Caco-2 (cell line): ENCODE data around the gene HLA-F. TPM values are rescaled to one million over a fixed set of nuclear protein-coding genes. Genes with fewer than 3 reads are reported as not detected.

Experiments
- BruUV-seq: library from RNA; stranded (reverse); fragments of 400-500 nt; replicated peaks from 2 replicates; lab custom pipeline; 2021; lab: Mats Ljungman, UMichigan
- CTCF ChIA-PET: fragments of 300-600 bp; sonication (Branson Sonifier 250); formaldehyde crosslinking; loops from one replicate; lab custom pipeline; 2022; ENCODE audit warnings: antibody characterized with exemption; lab: Charles Lee
- POLR2A ChIA-PET: fragments of 300-600 bp; sonication (Branson Sonifier 250); formaldehyde crosslinking; loops from one replicate; lab custom pipeline; 2022; ENCODE audit warnings: antibody characterized with exemption; lab: Charles Lee
- DNase-seq, 2 experiments: peaks; one replicate each; pipeline versions ENCODE4 v3.0.0 to v3.0.0-alpha.2; 2020 to 2022
- H3K27me3 ChIP-seq: replicated peaks from 2 replicates; pipeline ENCODE4 v1.6.0; 2011; ENCODE audit warnings: low read length; ENCODE audit not compliant: control insufficient read depth, insufficient read depth
- H3K36me3 ChIP-seq: 2 replicates; pipeline ENCODE4 v1.5.1; 2011; ENCODE audit warnings: low read length; ENCODE audit not compliant: control insufficient read depth, insufficient read depth
- H3K4me1 ChIP-seq: fragments of 250-450 bp; sonication (Bioruptor Pico); 2 replicates; pipeline ENCODE4 v1.5.1; 2020; ENCODE audit warnings: mild to moderate bottlenecking
- H3K4me3 ChIP-seq: 2 replicates; pipeline ENCODE4 v1.5.1; 2011; ENCODE audit warnings: low read depth, mild to moderate bottlenecking, control low read depth, low read length
- H3K9me3 ChIP-seq: fragments of 250-450 bp; sonication (Bioruptor Pico); 2 replicates; pipeline ENCODE4 v1.5.1; 2020; ENCODE audit warnings: mild to moderate bottlenecking, moderate library complexity
- H3K27ac Mint-ChIP-seq: one replicate; pipeline ENCODE4 v1.8.0; 2022; ENCODE audit warnings: mixed read lengths; ENCODE audit not compliant: unreplicated experiment
- H3K27me3 Mint-ChIP-seq: one replicate; pipeline ENCODE4 v1.8.0; 2022; ENCODE audit warnings: mixed read lengths; ENCODE audit not compliant: insufficient read depth, unreplicated experiment
- H3K36me3 Mint-ChIP-seq: one replicate; pipeline ENCODE4 v1.8.0; 2022; ENCODE audit warnings: mild to moderate bottlenecking, mixed read lengths; ENCODE audit not compliant: insufficient read depth, unreplicated experiment
- H3K4me1 Mint-ChIP-seq: one replicate; pipeline ENCODE4 v1.8.0; 2022; ENCODE audit warnings: low read depth, mixed read lengths; ENCODE audit not compliant: unreplicated experiment
- H3K4me3 Mint-ChIP-seq: one replicate; pipeline ENCODE4 v1.8.0; 2022; ENCODE audit warnings: mild to moderate bottlenecking, moderate library complexity, mixed read lengths; ENCODE audit not compliant: unreplicated experiment
- H3K9me3 Mint-ChIP-seq: one replicate; pipeline ENCODE4 v1.8.0; 2022; ENCODE audit warnings: mixed read lengths; ENCODE audit not compliant: unreplicated experiment
- CTCF ChIP-seq, 2 experiments: fragments of 200-600 bp in 1 of 2; IDR thresholded peaks; 1 replicate in 1 of 2; 2 replicates in 1 of 2; pipeline versions ENCODE4 v1.5.1 to v1.8.0; 2011 to 2022; ENCODE audit warnings: antibody characterized with exemption in 1 of 2, control low read depth in 1 of 2, inconsistent platforms in 1 of 2, low read depth in 1 of 2, low read length in 1 of 2, mild to moderate bottlenecking in 1 of 2, moderate library complexity in 1 of 2; ENCODE audit not compliant: insufficient read depth in 1 of 2, severe bottlenecking in 1 of 2, unreplicated experiment in 1 of 2
- intact Hi-C: fragments of 100-400 bp; cut with micrococcal nuclease; formaldehyde crosslinking; loops from one replicate; pipeline ENCODE4 v1.10.0; 2022; ENCODE audit not compliant: unreplicated experiment
- total RNA-seq: library from RNA; stranded (reverse); gene quantifications from 2 replicates; pipeline ENCODE4 v1.2.3, GENCODE V29; 2022

Gene HLA-F
- total RNA-seq, 1 experiment from 2014 or later = 4.7 TPM

DNA sequence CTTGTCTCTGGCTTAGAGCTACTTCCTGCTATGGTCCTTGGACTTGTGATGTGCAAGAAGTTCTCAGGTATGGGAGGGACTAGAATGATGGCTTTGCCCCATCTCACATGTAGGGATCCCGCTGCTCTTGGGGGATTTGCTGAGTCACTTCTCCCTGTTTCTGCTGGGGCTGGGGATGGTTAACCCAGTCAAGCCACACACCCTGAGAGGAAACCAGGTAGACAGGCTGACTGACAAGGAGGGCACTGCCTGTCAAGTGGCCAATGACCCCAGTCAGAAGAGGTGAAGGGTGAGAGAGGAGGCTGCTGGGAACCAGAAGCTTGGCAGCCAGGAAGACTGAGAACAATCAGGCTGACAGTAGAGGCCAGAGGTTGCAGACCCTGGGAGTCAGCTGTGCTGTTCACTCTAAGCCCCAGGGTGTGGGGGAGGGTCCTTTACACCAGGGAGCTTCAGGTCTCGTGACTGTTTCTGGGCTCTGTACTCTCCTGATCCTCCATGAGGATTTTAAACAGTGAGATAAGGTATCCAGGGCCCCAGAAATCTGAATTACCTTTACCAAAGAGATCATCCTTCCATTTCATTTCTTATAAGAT, 34.6 kb downstream of the HLA-F start:
- no peak overlapping the region for H3K4me3 Mint-ChIP-seq
- intact Hi-C loops = no loop called here

DNA sequence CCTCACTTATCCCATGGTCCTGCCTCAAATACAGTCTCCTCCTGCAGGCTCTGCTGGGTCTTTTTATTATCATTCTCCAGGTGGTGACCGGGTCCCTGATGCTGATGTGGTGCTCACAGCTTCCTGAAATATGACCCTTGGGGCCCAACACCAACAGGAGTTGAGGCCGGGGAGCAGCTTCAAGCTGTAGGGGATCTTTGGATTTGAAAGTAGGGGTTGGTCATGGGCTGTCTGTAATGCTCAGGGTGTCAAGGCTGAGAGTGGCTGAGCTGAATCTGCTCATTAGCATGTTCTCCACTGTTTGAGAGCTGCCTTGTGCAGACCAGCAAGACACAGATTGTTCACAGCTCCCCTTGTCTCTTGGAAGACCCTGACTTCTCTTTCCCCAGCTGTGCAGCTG, 35.5 kb downstream of the HLA-F start:
- no peak overlapping the region for H3K4me3 ChIP-seq
- H3K27me3 ChIP-seq = no peaks in the 10 kb centered on the region
- POLR2A ChIA-PET = no interaction called here
- no peaks in the 10 kb centered on the region for H3K36me3 Mint-ChIP-seq
- no peak for DNase-seq
- CTCF ChIA-PET = interaction anchor here (0.6 kb wide), 1 partner anchor 28 kb away, joined by 10 read pairs; no protein-coding TSS in a partner anchor
- H3K4me3 Mint-ChIP-seq = no peak overlapping the region
- no peaks in the 10 kb centered on the region for H3K36me3 ChIP-seq
- H3K9me3 ChIP-seq = no peaks in the 10 kb centered on the region
- no peaks in the 10 kb centered on the region for H3K4me1 ChIP-seq
- intact Hi-C loops = no loop called here
- H3K4me1 Mint-ChIP-seq = no peaks in the 10 kb centered on the region
- no peak overlapping the region for H3K27ac Mint-ChIP-seq
- TF ChIP-seq CTCF (IDR thresholded peaks at IDR 0.05; ENCODE audit: insufficient read depth in 1 of 2, low read depth in 1 of 2, low read length in 1 of 2, severe bottlenecking in 1 of 2, unreplicated experiment in 1 of 2) = no peak
- BruUV-seq = no TSS peak
- H3K9me3 Mint-ChIP-seq = no peaks in the 10 kb centered on the region
- H3K27me3 Mint-ChIP-seq = peaks cover 6% of the 10 kb centered on the region

More for the DNA sequence above, 34.6 kb downstream of the HLA-F start:
- Mint-ChIP-seq H3K9me3 (no peaks in the 10 kb centered on the region), H3K4me1 (no peaks in the 10 kb centered on the region), H3K27ac (no peak overlapping the region), H3K27me3 (peaks cover 10% of the 10 kb centered on the region), H3K36me3 (no peaks in the 10 kb centered on the region)
- Histone ChIP-seq H3K9me3 (no peaks in the 10 kb centered on the region), H3K27me3 (no peaks in the 10 kb centered on the region), H3K4me1 (no peaks in the 10 kb centered on the region), H3K4me3 (no peak overlapping the region), H3K36me3 (no peaks in the 10 kb centered on the region)
- ChIA-PET CTCF (interaction anchor here (0.6 kb wide), 1 partner anchor 1653 kb away, joined by 3 read pairs; no protein-coding TSS in a partner anchor), POLR2A (no interaction called here)
- BruUV-seq = no TSS peak
- no peak for TF ChIP-seq CTCF (IDR thresholded peaks at IDR 0.05; ENCODE audit: insufficient read depth in 1 of 2, low read depth in 1 of 2, low read length in 1 of 2, severe bottlenecking in 1 of 2, unreplicated experiment in 1 of 2)
- DNase-seq = no peak

- Mint-ChIP-seq H3K9me3 (no peaks in the 10 kb centered on the region), H3K4me1 (no peaks in the 10 kb centered on the region), H3K27me3 (peaks cover 6% of the 10 kb centered on the region), H3K36me3 (no peaks in the 10 kb centered on the region), H3K27ac (no peak overlapping the region), H3K4me3 (no peak overlapping the region)
- CTCF ChIA-PET = interaction anchor here (0.6 kb wide), 1 partner anchor 28 kb away, joined by 10 read pairs; no protein-coding TSS in a partner anchor
- POLR2A ChIA-PET = no interaction called here
- BruUV-seq = no TSS peak
- no peak for DNase-seq
- Histone ChIP-seq H3K36me3 (no peaks in the 10 kb centered on the region), H3K4me3 (no peak overlapping the region), H3K27me3 (no peaks in the 10 kb centered on the region), H3K4me1 (no peaks in the 10 kb centered on the region), H3K9me3 (no peaks in the 10 kb centered on the region)
- intact Hi-C loops = no loop called here
- TF ChIP-seq CTCF (IDR thresholded peaks at IDR 0.05; ENCODE audit: insufficient read depth in 1 of 2, low read depth in 1 of 2, low read length in 1 of 2, severe bottlenecking in 1 of 2, unreplicated experiment in 1 of 2) = no peak
These were observed 36.2 kb downstream of the HLA-F start for GRCh38 chr6:29759457-29759856.
